Measurements from ENCODE around the gene INTS15.

Gene INTS15

GRCh38 chr7:6589829-6590644 lies at the start of gene INTS15:
INTS15 (plus strand) TSS chr7:6590021; CDS start chr7:6590284, 263 bp downstream.
- DNase-seq: peak; percentile 92

- DNase-seq: no peak
Measured at GRCh38 chr7:6542368-6542767, 47.5 kb upstream of the INTS15 start.

GRCh38 chr7:6545398-6546126 lies 44.3 kb upstream of the INTS15 start:
- no peak for DNase-seq

GRCh38 chr7:6546498-6547251 lies 43.1 kb upstream of the INTS15 start:
- DNase-seq: no peak

GRCh38 chr7:6547400-6547799 lies 42.4 kb upstream of the INTS15 start:
- DNase-seq: no peak

GRCh38 chr7:6551016-6551511 lies 38.8 kb upstream of the INTS15 start, which contains the start of gene GRID2IP:
GRID2IP (minus strand) TSS chr7:6551461; CDS start chr7:6551436, 25 bp downstream.
- DNase-seq: no peak

- no peak for DNase-seq
Measured at GRCh38 chr7:6553448-6554044, 36.3 kb upstream of the INTS15 start.

GRCh38 chr7:6554848-6555247 lies 35.0 kb upstream of the INTS15 start:
- DNase-seq: no peak

- DNase-seq: peak; percentile 55
Measured at GRCh38 chr7:6556196-6556595, 33.6 kb upstream of the INTS15 start.

- peak; percentile 80 for DNase-seq
Measured at GRCh38 chr7:6558837-6559236, 31.0 kb upstream of the INTS15 start.

GRCh38 chr7:6559896-6560295 lies 29.9 kb upstream of the INTS15 start:
- DNase-seq: peak; percentile 68

- DNase-seq: no peak
Measured at GRCh38 chr7:6562106-6562505, 27.7 kb upstream of the INTS15 start.

GRCh38 chr7:6563936-6564770 lies 25.7 kb upstream of the INTS15 start:
- DNase-seq: no peak

- no peak for DNase-seq
Measured at GRCh38 chr7:6565655-6566054, 24.2 kb upstream of the INTS15 start.

- no peak for DNase-seq
Measured at GRCh38 chr7:6567886-6568285, 21.9 kb upstream of the INTS15 start.

GRCh38 chr7:6571160-6571779 lies 18.6 kb upstream of the INTS15 start:
- no peak for DNase-seq

GRCh38 chr7:6575281-6576023 lies 14.4 kb upstream of the INTS15 start:
- DNase-seq: no peak

GRCh38 chr7:6576024-6576866 lies 13.6 kb upstream of the INTS15 start:
- DNase-seq: no peak

GRCh38 chr7:6576867-6577368 lies 12.9 kb upstream of the INTS15 start:
- peak; percentile 34 for DNase-seq

Data from NCI-H69 (cell line).